HL-60 (cell line): ENCODE results near the gene PTPRR.

Source experiments
- CTCF ChIP-seq: IDR thresholded peaks from one replicate; pipeline ENCODE4 v1.5.1; 2011; ENCODE audit warnings: low read length, control low read depth, inconsistent platforms; ENCODE audit not compliant: insufficient read depth
- GABPA ChIP-seq: IDR thresholded peaks from 2 replicates; pipeline ENCODE4 v1.6.1; 2012; ENCODE audit warnings: low read depth
- POLR2AphosphoS5 ChIP-seq: IDR thresholded peaks from 2 replicates; pipeline ENCODE4 v1.6.1; 2012; ENCODE audit warnings: low read depth
- REST ChIP-seq: IDR thresholded peaks from 2 replicates; pipeline ENCODE4 v1.6.1; 2012; ENCODE audit warnings: low read depth; ENCODE audit not compliant: insufficient replicate concordance

GRCh38 chr12:70783455-70783854, 137.1 kb downstream of the PTPRR start:
- TF ChIP-seq CTCF (no peak), POLR2AphosphoS5 (no peak), REST (no peak), GABPA (no peak)
